ENCODE measurements around the gene KRT222.

Gene KRT222

GRCh38 chr17:40645291-40645690, 19.7 kb downstream of the KRT222 start:
- TF ChIP-seq EZH2 (optimal IDR thresholded peaks at IDR 0.05; ENCODE audit: low read depth, low read length) (no peak), EZH2phosphoT487 (IDR thresholded peaks at IDR 0.05; ENCODE audit: low read length) (no peak)
- peaks cover 81% of the 10 kb centered on the region for H3K79me2 ChIP-seq (ENCODE audit: low read length)
- no peak overlapping the region for H2AFZ ChIP-seq (ENCODE audit: low read length)
- H3K27ac ChIP-seq (ENCODE audit: low read length): no peak overlapping the region
- peak overlapping the region; percentile 94 for H3K4me2 ChIP-seq (ENCODE audit: low read depth, low read length)
- H3K27me3 ChIP-seq (replicated peaks; ENCODE audit: insufficient read depth, low read length): no peaks in the 10 kb centered on the region
- peaks cover 9% of the 10 kb centered on the region; the same call in 1 of the 2 replicates for H3F3A ChIP-seq (ENCODE audit: insufficient read depth, low read length)
- H3K4me1 ChIP-seq (ENCODE audit: low read length): peaks cover 25% of the 10 kb centered on the region
- H3K9me3 ChIP-seq (replicated peaks; ENCODE audit: insufficient read depth, low read length): no peaks in the 10 kb centered on the region
- H3K4me3 ChIP-seq (ENCODE audit: low read length): no peak overlapping the region
- H3K9me2 ChIP-seq (replicated peaks; ENCODE audit: insufficient read depth, low read length): no peaks in the 10 kb centered on the region
- H3K9ac ChIP-seq (ENCODE audit: low read length): no peak overlapping the region
- H3K36me3 ChIP-seq (replicated peaks; ENCODE audit: insufficient read depth, low read length): peaks cover 3% of the 10 kb centered on the region; the same call in 1 of the 2 replicates
- no peak for DNase-seq
- H4K20me1 ChIP-seq (ENCODE audit: insufficient read depth, low read length): no peaks in the 10 kb centered on the region

- no peaks in the 10 kb centered on the region for H3K9me3 ChIP-seq (replicated peaks; ENCODE audit: insufficient read depth, low read length)
- H3K79me2 ChIP-seq (ENCODE audit: low read length): peaks cover 52% of the 10 kb centered on the region
- no peak overlapping the region for H3K9ac ChIP-seq (ENCODE audit: low read length)
- no peaks in the 10 kb centered on the region for H3F3A ChIP-seq (ENCODE audit: insufficient read depth, low read length)
- no peak overlapping the region for H3K4me2 ChIP-seq (ENCODE audit: low read depth, low read length)
- no peak for DNase-seq
- TF ChIP-seq EZH2 (optimal IDR thresholded peaks at IDR 0.05; ENCODE audit: low read depth, low read length): no peak
- no peak for TF ChIP-seq EZH2phosphoT487 (IDR thresholded peaks at IDR 0.05; ENCODE audit: low read length)
- TF ChIP-seq CTCF (IDR thresholded peaks at IDR 0.05; ENCODE audit: low read length): no peak
- H3K9me2 ChIP-seq (replicated peaks; ENCODE audit: insufficient read depth, low read length): no peaks in the 10 kb centered on the region
- H3K27me3 ChIP-seq (replicated peaks; ENCODE audit: insufficient read depth, low read length): no peaks in the 10 kb centered on the region
- no peaks in the 10 kb centered on the region for H3K4me1 ChIP-seq (ENCODE audit: low read length)
- H3K36me3 ChIP-seq (replicated peaks; ENCODE audit: insufficient read depth, low read length): peaks cover 18% of the 10 kb centered on the region; the same call in 1 of the 2 replicates
- no peak overlapping the region for H3K4me3 ChIP-seq (ENCODE audit: low read length)
- no peak overlapping the region for H3K27ac ChIP-seq (ENCODE audit: low read length)
- H2AFZ ChIP-seq (ENCODE audit: low read length): no peak overlapping the region
- H4K20me1 ChIP-seq (ENCODE audit: insufficient read depth, low read length): no peaks in the 10 kb centered on the region
These were observed 27.0 kb downstream of the KRT222 start for GRCh38 chr17:40637931-40638330.

- no peaks in the 10 kb centered on the region for H3K9me2 ChIP-seq (replicated peaks; ENCODE audit: insufficient read depth, low read length)
- TF ChIP-seq EZH2 (optimal IDR thresholded peaks at IDR 0.05; ENCODE audit: low read depth, low read length) (no peak), EZH2phosphoT487 (IDR thresholded peaks at IDR 0.05; ENCODE audit: low read length) (no peak), CTCF (IDR thresholded peaks at IDR 0.05; ENCODE audit: low read length) (no peak)
- no peak overlapping the region for H3K9ac ChIP-seq (ENCODE audit: low read length)
- H2AFZ ChIP-seq (ENCODE audit: low read length): no peak overlapping the region
- peaks cover 11% of the 10 kb centered on the region for H3K79me2 ChIP-seq (ENCODE audit: low read length)
- H3K27me3 ChIP-seq (replicated peaks; ENCODE audit: insufficient read depth, low read length): no peaks in the 10 kb centered on the region
- no peak for DNase-seq
- peaks cover 21% of the 10 kb centered on the region for H3K4me1 ChIP-seq (ENCODE audit: low read length)
- peaks cover 15% of the 10 kb centered on the region; the same call in 1 of the 2 replicates for H3F3A ChIP-seq (ENCODE audit: insufficient read depth, low read length)
- H3K36me3 ChIP-seq (replicated peaks; ENCODE audit: insufficient read depth, low read length): peaks cover 21% of the 10 kb centered on the region; the same call in 1 of the 2 replicates
- no peak overlapping the region for H3K27ac ChIP-seq (ENCODE audit: low read length)
- no peaks in the 10 kb centered on the region for H3K9me3 ChIP-seq (replicated peaks; ENCODE audit: insufficient read depth, low read length)
- no peak overlapping the region for H3K4me2 ChIP-seq (ENCODE audit: low read depth, low read length)
- H3K4me3 ChIP-seq (ENCODE audit: low read length): no peak overlapping the region
- H4K20me1 ChIP-seq (ENCODE audit: insufficient read depth, low read length): no peaks in the 10 kb centered on the region
These were observed 31.1 kb downstream of the KRT222 start for GRCh38 chr17:40633871-40634270.

DNA sequence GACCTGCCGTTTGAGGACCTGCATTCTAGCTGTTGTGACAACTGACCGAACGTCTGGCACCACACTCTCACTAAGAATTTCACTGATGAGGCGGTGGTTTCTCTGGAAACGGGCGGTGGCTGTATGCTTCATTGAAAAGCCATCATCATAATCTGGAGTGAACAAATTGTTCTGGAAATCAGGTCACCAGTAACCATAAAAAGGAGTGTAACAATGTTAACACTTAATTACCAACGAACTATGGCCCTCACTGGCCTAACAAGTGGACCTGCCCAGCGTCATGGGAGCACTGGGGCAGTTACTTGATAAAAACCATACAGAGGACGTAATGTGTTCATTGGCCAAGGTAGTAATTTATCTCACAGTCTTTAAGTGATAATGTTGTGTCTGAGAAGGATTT, 32.8 kb downstream of the KRT222 start:
- peaks cover 27% of the 10 kb centered on the region for H3K4me1 ChIP-seq (ENCODE audit: low read length)
- peaks cover 19% of the 10 kb centered on the region; the same call in 1 of the 2 replicates for H3F3A ChIP-seq (ENCODE audit: insufficient read depth, low read length)
- H3K4me3 ChIP-seq (ENCODE audit: low read length): no peak overlapping the region
- no peaks in the 10 kb centered on the region for H3K79me2 ChIP-seq (ENCODE audit: low read length)
- no peak for TF ChIP-seq EZH2 (optimal IDR thresholded peaks at IDR 0.05; ENCODE audit: low read depth, low read length)
- TF ChIP-seq CTCF (IDR thresholded peaks at IDR 0.05; ENCODE audit: low read length): no peak
- no peak for TF ChIP-seq EZH2phosphoT487 (IDR thresholded peaks at IDR 0.05; ENCODE audit: low read length)
- H3K36me3 ChIP-seq (replicated peaks; ENCODE audit: insufficient read depth, low read length): peaks cover 24% of the 10 kb centered on the region; the same call in 1 of the 2 replicates
- H3K9me2 ChIP-seq (replicated peaks; ENCODE audit: insufficient read depth, low read length): no peaks in the 10 kb centered on the region
- H3K9me3 ChIP-seq (replicated peaks; ENCODE audit: insufficient read depth, low read length): no peaks in the 10 kb centered on the region
- no peaks in the 10 kb centered on the region for H3K27me3 ChIP-seq (replicated peaks; ENCODE audit: insufficient read depth, low read length)
- no peak overlapping the region for H3K4me2 ChIP-seq (ENCODE audit: low read depth, low read length)
- H2AFZ ChIP-seq (ENCODE audit: low read length): no peak overlapping the region
- H3K27ac ChIP-seq (ENCODE audit: low read length): no peak overlapping the region
- H4K20me1 ChIP-seq (ENCODE audit: insufficient read depth, low read length): no peaks in the 10 kb centered on the region
- H3K9ac ChIP-seq (ENCODE audit: low read length): no peak overlapping the region
- DNase-seq: no peak

Data from MM.1S (cell line).